Measurements from ENCODE around the gene CAPN11. TPM values are rescaled to one million over a fixed set of nuclear protein-coding genes. Genes with fewer than 3 reads are reported as not detected.

The CAPN11 gene
- total and polyA plus RNA-seq, 9 of the 15 experiments (the other 6 are each of a cell fraction or from before 2014, with no cell fraction given) = 0.03 to 0.61 (median 0.17) TPM; not detected in 1

GRCh38 chr6:44222486-44223318 lies 64.1 kb downstream of the CAPN11 start (continued):
- TF ChIP-seq ZFP91 (CRISPR knock-in tag; IDR thresholded peaks at IDR 0.05) (no peak), MTA1 (IDR thresholded peaks at IDR 0.05; ENCODE audit: borderline replicate concordance) (no peak), NR3C1 (CRISPR knock-in tag; IDR thresholded peaks at IDR 0.05) (no peak), BHLHE40 (IDR thresholded peaks at IDR 0.05; ENCODE audit: low read length) (no peak), HDAC8 (tag; IDR thresholded peaks at IDR 0.05) (no peak), ZBTB7A (IDR thresholded peaks at IDR 0.05; ENCODE audit: borderline replicate concordance, control insufficient read depth, low read depth, low read length) (no peak), ZNF395 (CRISPR knock-in tag; IDR thresholded peaks at IDR 0.05) (no peak), KDM2B (CRISPR knock-in tag; IDR thresholded peaks at IDR 0.05) (peak; percentile 7; the same call in 1 of the 2 replicates), LARP7 (IDR thresholded peaks at IDR 0.05) (0 out of 2 replicates have a peak, but pooled peaks have one; percentile 39), HDAC1 (IDR thresholded peaks at IDR 0.05) (peak in 1 of 2 experiments; percentile 38; a peak in 1 of 4 replicates), CREM (IDR thresholded peaks at IDR 0.05; ENCODE audit: low read depth) (no peak)
- TF ChIP-seq, protein P1, sequence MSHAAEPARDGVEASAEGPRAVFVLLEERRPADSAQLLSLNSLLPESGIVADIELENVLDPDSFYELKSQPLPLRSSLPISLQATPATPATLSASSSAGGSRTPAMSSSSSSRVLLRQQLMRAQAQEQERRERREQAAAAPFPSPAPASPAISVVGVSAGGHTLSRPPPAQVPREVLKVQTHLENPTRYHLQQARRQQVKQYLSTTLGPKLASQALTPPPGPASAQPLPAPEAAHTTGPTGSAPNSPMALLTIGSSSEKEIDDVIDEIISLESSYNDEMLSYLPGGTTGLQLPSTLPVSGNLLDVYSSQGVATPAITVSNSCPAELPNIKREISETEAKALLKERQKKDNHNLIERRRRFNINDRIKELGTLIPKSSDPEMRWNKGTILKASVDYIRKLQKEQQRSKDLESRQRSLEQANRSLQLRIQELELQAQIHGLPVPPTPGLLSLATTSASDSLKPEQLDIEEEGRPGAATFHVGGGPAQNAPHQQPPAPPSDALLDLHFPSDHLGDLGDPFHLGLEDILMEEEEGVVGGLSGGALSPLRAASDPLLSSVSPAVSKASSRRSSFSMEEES (CRISPR knock-in tag; IDR thresholded peaks at IDR 0.05) = no peak
- TF ChIP-seq, protein P2, sequence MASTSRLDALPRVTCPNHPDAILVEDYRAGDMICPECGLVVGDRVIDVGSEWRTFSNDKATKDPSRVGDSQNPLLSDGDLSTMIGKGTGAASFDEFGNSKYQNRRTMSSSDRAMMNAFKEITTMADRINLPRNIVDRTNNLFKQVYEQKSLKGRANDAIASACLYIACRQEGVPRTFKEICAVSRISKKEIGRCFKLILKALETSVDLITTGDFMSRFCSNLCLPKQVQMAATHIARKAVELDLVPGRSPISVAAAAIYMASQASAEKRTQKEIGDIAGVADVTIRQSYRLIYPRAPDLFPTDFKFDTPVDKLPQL (IDR thresholded peaks at IDR 0.05; ENCODE audit: extremely low read depth, insufficient read length) = no peak
- TF ChIP-seq, protein P3, sequence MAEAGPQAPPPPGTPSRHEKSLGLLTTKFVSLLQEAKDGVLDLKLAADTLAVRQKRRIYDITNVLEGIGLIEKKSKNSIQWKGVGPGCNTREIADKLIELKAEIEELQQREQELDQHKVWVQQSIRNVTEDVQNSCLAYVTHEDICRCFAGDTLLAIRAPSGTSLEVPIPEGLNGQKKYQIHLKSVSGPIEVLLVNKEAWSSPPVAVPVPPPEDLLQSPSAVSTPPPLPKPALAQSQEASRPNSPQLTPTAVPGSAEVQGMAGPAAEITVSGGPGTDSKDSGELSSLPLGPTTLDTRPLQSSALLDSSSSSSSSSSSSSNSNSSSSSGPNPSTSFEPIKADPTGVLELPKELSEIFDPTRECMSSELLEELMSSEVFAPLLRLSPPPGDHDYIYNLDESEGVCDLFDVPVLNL (CRISPR knock-in tag; IDR thresholded peaks at IDR 0.05; ENCODE audit: low read depth) = 0 out of 2 replicates have a peak, but pooled peaks have one; percentile 11
- TF ChIP-seq, protein P4, sequence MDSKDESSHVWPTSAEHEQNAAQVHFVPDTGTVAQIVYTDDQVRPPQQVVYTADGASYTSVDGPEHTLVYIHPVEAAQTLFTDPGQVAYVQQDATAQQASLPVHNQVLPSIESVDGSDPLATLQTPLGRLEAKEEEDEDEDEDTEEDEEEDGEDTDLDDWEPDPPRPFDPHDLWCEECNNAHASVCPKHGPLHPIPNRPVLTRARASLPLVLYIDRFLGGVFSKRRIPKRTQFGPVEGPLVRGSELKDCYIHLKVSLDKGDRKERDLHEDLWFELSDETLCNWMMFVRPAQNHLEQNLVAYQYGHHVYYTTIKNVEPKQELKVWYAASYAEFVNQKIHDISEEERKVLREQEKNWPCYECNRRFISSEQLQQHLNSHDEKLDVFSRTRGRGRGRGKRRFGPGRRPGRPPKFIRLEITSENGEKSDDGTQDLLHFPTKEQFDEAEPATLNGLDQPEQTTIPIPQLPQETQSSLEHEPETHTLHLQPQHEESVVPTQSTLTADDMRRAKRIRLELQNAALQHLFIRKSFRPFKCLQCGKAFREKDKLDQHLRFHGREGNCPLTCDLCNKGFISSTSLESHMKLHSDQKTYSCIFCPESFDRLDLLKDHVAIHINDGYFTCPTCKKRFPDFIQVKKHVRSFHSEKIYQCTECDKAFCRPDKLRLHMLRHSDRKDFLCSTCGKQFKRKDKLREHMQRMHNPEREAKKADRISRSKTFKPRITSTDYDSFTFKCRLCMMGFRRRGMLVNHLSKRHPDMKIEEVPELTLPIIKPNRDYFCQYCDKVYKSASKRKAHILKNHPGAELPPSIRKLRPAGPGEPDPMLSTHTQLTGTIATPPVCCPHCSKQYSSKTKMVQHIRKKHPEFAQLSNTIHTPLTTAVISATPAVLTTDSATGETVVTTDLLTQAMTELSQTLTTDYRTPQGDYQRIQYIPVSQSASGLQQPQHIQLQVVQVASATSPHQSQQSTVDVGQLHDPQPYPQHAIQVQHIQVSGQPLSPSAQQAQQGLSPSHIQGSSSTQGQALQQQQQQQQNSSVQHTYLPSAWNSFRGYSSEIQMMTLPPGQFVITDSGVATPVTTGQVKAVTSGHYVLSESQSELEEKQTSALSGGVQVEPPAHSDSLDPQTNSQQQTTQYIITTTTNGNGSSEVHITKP (IDR thresholded peaks at IDR 0.05; ENCODE audit: partially characterized antibody) = peak; percentile 96

Measured in K562 (cell line).